Esophagus muscularis mucosa (tissue), 4 donors: ENCODE results near the gene RNU5B-1. TPM values are rescaled to one million over a fixed set of nuclear protein-coding genes. Genes with fewer than 3 reads are reported as not detected.

Source experiments
- DNase-seq: peaks from one replicate; pipeline ENCODE4 v3.0.0-alpha.2; 2017; ENCODE audit errors: extremely low spot score
- H3K27ac ChIP-seq, 4 donors: fragments of 200-600 bp; sonication (generic); replicated peaks in 1 of 4; 1 replicate in 3 of 4; 2 replicates in 1 of 4; pipeline ENCODE4 v1.5.1; 2016 to 2019; ENCODE audit warnings: mild to moderate bottlenecking in 1 of 4
- H3K27me3 ChIP-seq, 4 donors: fragments of 200-600 bp; sonication (generic); one replicate each; pipeline versions ENCODE4 v1.5.1 to v1.6.0; 2016 to 2019
- H3K36me3 ChIP-seq, 4 donors: fragments of 200-600 bp; sonication (generic); one replicate each; pipeline ENCODE4 v1.5.1; 2016 to 2019
- H3K4me1 ChIP-seq, 4 donors: fragments of 200-600 bp; sonication (generic); one replicate each; pipeline ENCODE4 v1.5.1; 2016 to 2019
- H3K4me3 ChIP-seq, 4 donors: fragments of 200-600 bp; sonication (generic); 1 replicate in 2 of 4; 2 replicates in 2 of 4; pipeline ENCODE4 v1.5.1; 2016 to 2019; ENCODE audit warnings: mild to moderate bottlenecking in 4 of 4, moderate library complexity in 1 of 4
- H3K9me3 ChIP-seq, 4 donors: fragments of 200-600 bp; sonication (generic); 1 replicate in 3 of 4; 2 replicates in 1 of 4; pipeline ENCODE4 v1.5.1; 2016 to 2019
- EP300 ChIP-seq: sonication (generic); formaldehyde crosslinking; IDR thresholded peaks from one replicate; pipeline ENCODE4 v1.6.1; 2017; ENCODE audit warnings: antibody characterized with exemption
- POLR2A ChIP-seq: fragments of 450-650 bp; IDR thresholded peaks from one replicate; pipeline ENCODE4 v1.6.1; 2017; ENCODE audit warnings: antibody characterized with exemption, moderate library complexity, mild to moderate bottlenecking, low read depth
- POLR2AphosphoS5 ChIP-seq, 2 donors: sonication (generic); formaldehyde crosslinking; IDR thresholded peaks; one replicate each; pipeline ENCODE4 v1.6.1; 2017; ENCODE audit warnings: antibody characterized with exemption in 2 of 2
- WGBS: methylation state at CpG from one replicate; pipeline ENCODE4 v1.1.5; 2018; 5-methylcytosine and 5-hydroxymethylcytosine counted together
- intact Hi-C: fragments of 100-400 bp; cut with DNase I; formaldehyde crosslinking; loops from one replicate; pipeline ENCODE4 v1.15.1; 2023
- total RNA-seq, 4 donors: library from RNA; depleted of rRNA; stranded (reverse); fragments of >200 nt; gene quantifications; one replicate each; pipeline versions ENCODE4 v1.1.0 to v1.2.1, GENCODE V29; 2016
- TF ChIP-seq, protein P1 (sequence below), 3 experiments: fragments of 200-600 bp in 2 of 3; fragments of 450-650 bp in 1 of 3; sonication (generic) in 2 of 3; IDR thresholded peaks; one replicate each; pipeline ENCODE4 v1.5.1; 2017 to 2019; ENCODE audit warnings: antibody characterized with exemption in 3 of 3, mild to moderate bottlenecking in 2 of 3, moderate library complexity in 1 of 3

Gene RNU5B-1
- total RNA-seq, 4 donors from 2014 or later: not detected

DNA sequence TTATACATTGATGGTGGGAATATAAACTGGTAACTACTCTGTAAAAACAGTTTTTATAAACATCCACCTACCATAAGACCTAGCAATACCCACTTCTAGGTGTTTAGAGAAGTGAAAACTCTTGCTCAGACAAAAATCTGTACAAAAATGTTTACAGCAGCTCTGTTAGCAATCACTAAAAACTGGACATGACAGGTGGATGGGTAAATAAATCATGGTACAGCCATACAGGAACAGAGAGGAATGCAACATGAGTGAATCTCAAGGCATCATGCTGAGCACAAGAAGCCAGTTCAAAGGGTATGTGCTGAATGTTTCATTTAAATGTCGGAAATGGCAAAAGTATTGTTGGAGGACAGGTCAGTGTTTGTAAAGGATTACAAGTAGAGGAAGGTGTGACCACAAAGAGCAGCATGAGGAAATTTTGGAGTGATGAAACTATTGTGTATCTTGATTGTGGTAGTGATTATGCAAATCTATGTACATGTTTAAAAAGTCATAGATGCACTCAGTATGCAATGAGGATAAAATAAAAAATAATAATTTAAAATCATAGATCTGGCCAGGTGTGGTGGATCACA, 11.4 kb upstream of the RNU5B-1 start:
- no peaks in the 10 kb centered on the region for H3K36me3 ChIP-seq
- no peak overlapping the region for H3K4me3 ChIP-seq
- H3K27ac ChIP-seq: no peak overlapping the region
- TF ChIP-seq POLR2A: no peak
- TF ChIP-seq EP300: no peak
- no peak for TF ChIP-seq POLR2AphosphoS5 (IDR thresholded peaks at IDR 0.05)
- TF ChIP-seq, protein P1, sequence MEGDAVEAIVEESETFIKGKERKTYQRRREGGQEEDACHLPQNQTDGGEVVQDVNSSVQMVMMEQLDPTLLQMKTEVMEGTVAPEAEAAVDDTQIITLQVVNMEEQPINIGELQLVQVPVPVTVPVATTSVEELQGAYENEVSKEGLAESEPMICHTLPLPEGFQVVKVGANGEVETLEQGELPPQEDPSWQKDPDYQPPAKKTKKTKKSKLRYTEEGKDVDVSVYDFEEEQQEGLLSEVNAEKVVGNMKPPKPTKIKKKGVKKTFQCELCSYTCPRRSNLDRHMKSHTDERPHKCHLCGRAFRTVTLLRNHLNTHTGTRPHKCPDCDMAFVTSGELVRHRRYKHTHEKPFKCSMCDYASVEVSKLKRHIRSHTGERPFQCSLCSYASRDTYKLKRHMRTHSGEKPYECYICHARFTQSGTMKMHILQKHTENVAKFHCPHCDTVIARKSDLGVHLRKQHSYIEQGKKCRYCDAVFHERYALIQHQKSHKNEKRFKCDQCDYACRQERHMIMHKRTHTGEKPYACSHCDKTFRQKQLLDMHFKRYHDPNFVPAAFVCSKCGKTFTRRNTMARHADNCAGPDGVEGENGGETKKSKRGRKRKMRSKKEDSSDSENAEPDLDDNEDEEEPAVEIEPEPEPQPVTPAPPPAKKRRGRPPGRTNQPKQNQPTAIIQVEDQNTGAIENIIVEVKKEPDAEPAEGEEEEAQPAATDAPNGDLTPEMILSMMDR (IDR thresholded peaks at IDR 0.05): no peak
- no peaks in the 10 kb centered on the region for H3K9me3 ChIP-seq
- DNase-seq: no peak
- H3K27me3 ChIP-seq: no peaks in the 10 kb centered on the region
- peaks cover 8 to 28% (median 21%) of the 10 kb centered on the region in 4 donors for H3K4me1 ChIP-seq
- 84% methylated on average over 1 of the region's 1 CpG for WGBS
- intact Hi-C loops: no loop called here

GRCh38 chr15:65298731-65299130, 5.7 kb upstream of the RNU5B-1 start:
- intact Hi-C loops: loop anchor here (5.0 kb wide), 1 partner anchor 111 kb away; the partner anchor contains the start of gene CLPX
- Histone ChIP-seq H3K4me3 (no peak overlapping the region), H3K4me1 (peaks cover 14 to 36% (median 29%) of the 10 kb centered on the region in 4 donors), H3K27me3 (no peaks in the 10 kb centered on the region), H3K9me3 (no peaks in the 10 kb centered on the region), H3K36me3 (no peaks in the 10 kb centered on the region), H3K27ac (no peak overlapping the region)
- 83% methylated on average over 11 of the region's 11 CpGs for WGBS
- TF ChIP-seq POLR2AphosphoS5 (IDR thresholded peaks at IDR 0.05) (no peak), EP300 (no peak), POLR2A (no peak)
- TF ChIP-seq, protein P1 (IDR thresholded peaks at IDR 0.05): no peak
- DNase-seq: no peak

DNA sequence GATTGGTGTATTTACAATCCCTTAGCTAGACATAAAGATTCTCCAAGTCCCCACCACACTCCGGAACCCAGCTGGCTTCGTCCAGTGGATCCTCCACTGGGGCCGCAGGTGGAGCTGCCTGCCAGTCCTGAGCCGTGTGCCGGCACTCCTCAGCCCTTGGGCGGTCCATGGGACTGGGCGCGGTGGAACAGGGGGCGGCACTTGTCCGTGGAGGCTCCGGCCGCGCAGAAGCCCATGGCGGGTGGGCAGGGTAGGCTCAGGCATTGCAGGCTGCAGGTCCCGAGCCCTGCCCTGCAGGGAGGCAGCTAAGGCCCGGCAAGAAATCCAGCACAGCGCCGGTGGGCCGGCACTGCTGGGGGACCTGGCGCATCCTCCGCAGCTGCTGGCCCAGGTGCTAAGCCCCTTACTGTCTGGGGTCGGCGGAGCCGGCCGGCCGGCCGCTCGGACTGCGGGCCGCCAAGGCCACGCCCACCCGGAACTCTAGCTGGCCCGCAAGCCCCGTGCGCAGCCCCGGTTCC, 3.5 kb upstream of the RNU5B-1 start:
- 96% methylated on average over 17 of the region's 36 CpGs for WGBS

GRCh38 chr15:65302061-65302460, 2.4 kb upstream of the RNU5B-1 start:
- H3K4me1 ChIP-seq: peaks cover 10 to 31% (median 25%) of the 10 kb centered on the region in 4 donors
- H3K27me3 ChIP-seq: no peaks in the 10 kb centered on the region
- intact Hi-C loops: no loop called here
- 86% methylated on average over 21 of the region's 24 CpGs for WGBS
- H3K27ac ChIP-seq: no peak overlapping the region
- H3K36me3 ChIP-seq: no peaks in the 10 kb centered on the region
- H3K9me3 ChIP-seq: no peaks in the 10 kb centered on the region
- H3K4me3 ChIP-seq: no peak overlapping the region
- DNase-seq: no peak
- no peak for TF ChIP-seq POLR2AphosphoS5 (IDR thresholded peaks at IDR 0.05)

More for the DNA sequence above, 3.5 kb upstream of the RNU5B-1 start:
- Histone ChIP-seq H3K27ac (no peak overlapping the region), H3K27me3 (no peaks in the 10 kb centered on the region), H3K36me3 (no peaks in the 10 kb centered on the region), H3K4me1 (peaks cover 10 to 40% (median 35%) of the 10 kb centered on the region in 4 donors), H3K9me3 (no peaks in the 10 kb centered on the region), H3K4me3 (no peak overlapping the region)
- TF ChIP-seq POLR2AphosphoS5 (IDR thresholded peaks at IDR 0.05): no peak
- TF ChIP-seq EP300: no peak
- TF ChIP-seq, protein P1 (IDR thresholded peaks at IDR 0.05): no peak
- TF ChIP-seq POLR2A: no peak
- no peak for DNase-seq
- intact Hi-C loops: no loop called here

GRCh38 chr15:65303687-65304380, 643 bp upstream of the RNU5B-1 start:
- H3K27ac ChIP-seq: peak overlapping the region; percentile 86 to 92 (median 89)
- intact Hi-C loops: no loop called here
- TF ChIP-seq, protein P1 (IDR thresholded peaks at IDR 0.05): no peak
- no peak for TF ChIP-seq POLR2A
- TF ChIP-seq POLR2AphosphoS5 (IDR thresholded peaks at IDR 0.05): peak in 1 of 2 donors; percentile 15
- TF ChIP-seq EP300: no peak
- H3K36me3 ChIP-seq: no peaks in the 10 kb centered on the region
- peak overlapping the region; percentile 59 to 66 (median 63) for H3K4me3 ChIP-seq
- H3K9me3 ChIP-seq: no peaks in the 10 kb centered on the region
- under 1% methylated on average over 24 of the region's 24 CpGs for WGBS
- no peak for DNase-seq
- peaks cover 5 to 19% (median 18%) of the 10 kb centered on the region in 4 donors for H3K4me1 ChIP-seq
- no peaks in the 10 kb centered on the region for H3K27me3 ChIP-seq
